H9 (cell line): ENCODE results near the gene DERA. TPM values are rescaled to one million over a fixed set of nuclear protein-coding genes. Genes with fewer than 3 reads are reported as not detected.

ENCODE experiments used
- DNase-seq: peaks from one replicate; pipeline ENCODE4 v3.0.0-alpha.2; 2017
- H2AFZ ChIP-seq: one replicate; pipeline ENCODE4 v1.6.1; 2013; ENCODE audit warnings: mild to moderate bottlenecking, low read length, control low read depth, moderate library complexity
- H2AK5ac ChIP-seq: 2 replicates; pipeline ENCODE4 v1.6.1; 2013; ENCODE audit warnings: low read length, control low read depth, mixed read lengths; ENCODE audit not compliant: insufficient read length
- H2BK120ac ChIP-seq: one replicate; pipeline ENCODE4 v1.6.1; 2013; ENCODE audit warnings: low read depth, mild to moderate bottlenecking, low read length, control low read depth, inconsistent platforms; ENCODE audit not compliant: poor library complexity, severe bottlenecking
- H2BK12ac ChIP-seq: 2 replicates; pipeline ENCODE4 v1.6.1; 2013; ENCODE audit warnings: low read length, control low read depth, mixed read lengths, low read depth; ENCODE audit not compliant: insufficient read length
- H2BK15ac ChIP-seq: 2 replicates; pipeline ENCODE4 v1.6.1; 2013; ENCODE audit warnings: low read depth, low read length, control low read depth
- H2BK20ac ChIP-seq: one replicate; pipeline ENCODE4 v1.6.1; 2013; ENCODE audit warnings: low read depth, mild to moderate bottlenecking, low read length, control low read depth, inconsistent platforms; ENCODE audit not compliant: poor library complexity, severe bottlenecking
- H2BK5ac ChIP-seq: 2 replicates; pipeline ENCODE4 v1.6.1; 2013; ENCODE audit warnings: low read length, control low read depth, mixed read lengths; ENCODE audit not compliant: insufficient read length
- H3K14ac ChIP-seq: 2 replicates; pipeline ENCODE4 v1.6.1; 2013; ENCODE audit warnings: low read length, control low read depth; ENCODE audit not compliant: insufficient read depth
- H3K18ac ChIP-seq: 2 replicates; pipeline ENCODE4 v1.6.1; 2013; ENCODE audit warnings: low read depth, mild to moderate bottlenecking, mixed read lengths, low read length, control low read depth; ENCODE audit not compliant: insufficient read length
- H3K23ac ChIP-seq: 2 replicates; pipeline ENCODE4 v1.6.1; 2013; ENCODE audit warnings: low read length, control low read depth, mixed read lengths, low read depth; ENCODE audit not compliant: insufficient read length
- H3K23me2 ChIP-seq: 2 replicates; pipeline ENCODE4 v1.6.1; 2013; ENCODE audit warnings: low read depth, mild to moderate bottlenecking, mixed read lengths, low read length, control low read depth; ENCODE audit not compliant: insufficient read length, poor library complexity, severe bottlenecking
- H3K27ac ChIP-seq: 2 replicates; pipeline ENCODE4 v1.5.1; 2013; ENCODE audit warnings: low read length, control low read depth, mixed read lengths, low read depth; ENCODE audit not compliant: insufficient read length
- H3K27me3 ChIP-seq: 2 replicates; pipeline ENCODE4 v1.6.1; 2013; ENCODE audit warnings: low read length, control low read depth, inconsistent platforms; ENCODE audit not compliant: insufficient read depth
- H3K4ac ChIP-seq: 2 replicates; pipeline ENCODE4 v1.6.1; 2013; ENCODE audit warnings: low read depth, mild to moderate bottlenecking, control low read depth, inconsistent platforms, low read length, moderate library complexity
- H3K4me1 ChIP-seq: 2 replicates; pipeline ENCODE4 v1.6.1; 2013; ENCODE audit warnings: low read length, control low read depth, inconsistent platforms; ENCODE audit not compliant: insufficient read depth
- H3K4me2 ChIP-seq: 2 replicates; pipeline ENCODE4 v1.6.1; 2013; ENCODE audit warnings: low read length, control low read depth, mixed read lengths; ENCODE audit not compliant: insufficient read length, insufficient read depth
- H3K56ac ChIP-seq: 2 replicates; pipeline ENCODE4 v1.6.1; 2013; ENCODE audit warnings: low read depth, mild to moderate bottlenecking, mixed read lengths, low read length, control low read depth; ENCODE audit not compliant: insufficient read length
- H3K79me1 ChIP-seq: 2 replicates; pipeline ENCODE4 v1.6.1; 2013; ENCODE audit warnings: low read depth, mild to moderate bottlenecking, moderate library complexity, low read length, control low read depth, inconsistent platforms; ENCODE audit not compliant: insufficient read depth, poor library complexity, severe bottlenecking
- H3K79me2 ChIP-seq: 2 replicates; pipeline ENCODE4 v1.6.1; 2013; ENCODE audit warnings: low read length, control low read depth, inconsistent platforms; ENCODE audit not compliant: insufficient read depth
- H3K9ac ChIP-seq: 2 replicates; pipeline ENCODE4 v1.6.1; 2013; ENCODE audit warnings: low read length, control low read depth, mixed read lengths; ENCODE audit not compliant: insufficient read length; ENCODE audit errors: extremely low read depth
- H3K9me3 ChIP-seq: one replicate; pipeline ENCODE4 v1.6.1; 2013; ENCODE audit warnings: low read depth, low read length, inconsistent platforms; ENCODE audit not compliant: control insufficient read depth
- H3T11ph ChIP-seq: one replicate; pipeline ENCODE4 v1.6.1; 2013; ENCODE audit warnings: mild to moderate bottlenecking, low read length, control low read depth, inconsistent platforms
- H4K20me1 ChIP-seq: one replicate; pipeline ENCODE4 v1.6.1; 2013; ENCODE audit not compliant: control insufficient read depth, insufficient read length, insufficient read depth
- H4K5ac ChIP-seq: 2 replicates; pipeline ENCODE4 v1.6.1; 2013; ENCODE audit warnings: low read depth, mild to moderate bottlenecking, mixed read lengths, low read length, control low read depth; ENCODE audit not compliant: insufficient read length
- H4K8ac ChIP-seq: replicated peaks from 2 replicates; pipeline ENCODE4 v1.6.1; 2013; ENCODE audit warnings: low read length, control low read depth, mixed read lengths, low read depth; ENCODE audit not compliant: insufficient read length
- H4K91ac ChIP-seq: 2 replicates; pipeline ENCODE4 v1.6.1; 2013; ENCODE audit warnings: low read depth, mild to moderate bottlenecking, moderate library complexity, mixed read lengths, low read length, control low read depth; ENCODE audit not compliant: insufficient read length
- H3K27ac Mint-ChIP-seq, 3 experiments: 2 replicates in 2 of 3; 3 replicates in 1 of 3; pipeline ENCODE4 v1.8.0; 2020 to 2021; ENCODE audit warnings: mixed read lengths in 3 of 3, mild to moderate bottlenecking in 1 of 3, moderate library complexity in 1 of 3
- H3K27me3 Mint-ChIP-seq: 2 replicates; pipeline ENCODE4 v1.8.0; 2021; ENCODE audit warnings: low read depth, mild to moderate bottlenecking, moderate library complexity, mixed read lengths
- H3K36me3 Mint-ChIP-seq, 3 experiments: 2 replicates in 2 of 3; 3 replicates in 1 of 3; pipeline ENCODE4 v1.8.0; 2020 to 2021; ENCODE audit warnings: low read depth in 3 of 3, mixed read lengths in 3 of 3; ENCODE audit not compliant: insufficient read depth in 1 of 3
- H3K4me1 Mint-ChIP-seq, 2 experiments: 2 replicates each; pipeline ENCODE4 v1.8.0; 2020; ENCODE audit warnings: mixed read lengths in 2 of 2
- H3K4me3 Mint-ChIP-seq, 2 experiments: 2 replicates in 1 of 2; 3 replicates in 1 of 2; pipeline ENCODE4 v1.8.0; 2020 to 2021; ENCODE audit warnings: mild to moderate bottlenecking in 2 of 2, mixed read lengths in 2 of 2, moderate library complexity in 1 of 2
- H3K9me3 Mint-ChIP-seq, 2 experiments: 2 replicates in 1 of 2; 3 replicates in 1 of 2; pipeline ENCODE4 v1.8.0; 2020; ENCODE audit warnings: mild to moderate bottlenecking in 2 of 2, mixed read lengths in 2 of 2, moderate library complexity in 1 of 2
- CTCF ChIP-seq: fragments of 200-600 bp; sonication (generic); conservative IDR thresholded peaks from 3 replicates; pipeline ENCODE4 v1.8.0; 2021; ENCODE audit warnings: antibody characterized with exemption, mild to moderate bottlenecking
- WGBS: extraction: QIAGEN DNeasy Blood & Tissue Kit; methylation state at CpG from one replicate; pipeline ENCODE4 v1.1.7; 2013; ENCODE audit warnings: missing lambda C conversion rate, low lambda C conversion rate, mixed read lengths; ENCODE audit not compliant: insufficient read length; ENCODE audit errors: extremely low coverage; 5-methylcytosine and 5-hydroxymethylcytosine counted together
- total RNA-seq: library from RNA; stranded (reverse); gene quantifications from 2 replicates; pipeline ENCODE4 v1.2.1, GENCODE V29; 2021

Gene DERA
- total RNA-seq, 1 experiment from 2014 or later: 20.9 TPM

- Mint-ChIP-seq H3K36me3 (peaks cover 31 to 68% (median 60%) of the 10 kb centered on the region in 3 experiments; a peak in 6 of 7 replicates), H3K4me3 (no peak overlapping the region), H3K27ac (peak overlapping the region in 2 of 3 experiments; percentile 10 to 52; a peak in 3 of 7 replicates), H3K9me3 (no peaks in the 10 kb centered on the region), H3K27me3 (no peaks in the 10 kb centered on the region), H3K4me1 (peaks cover 11 to 17% of the 10 kb centered on the region in 2 experiments)
- H2BK120ac ChIP-seq: no peak overlapping the region
- H4K20me1 ChIP-seq: no peaks in the 10 kb centered on the region
- no peaks in the 10 kb centered on the region for H3K4me1 ChIP-seq
- no peak overlapping the region for H4K5ac ChIP-seq
- no peak for TF ChIP-seq CTCF
- no peak overlapping the region for H3K27ac ChIP-seq
- no peak overlapping the region for H4K8ac ChIP-seq
- no peak overlapping the region for H3K4ac ChIP-seq
- H4K91ac ChIP-seq: no peak overlapping the region
- no peak overlapping the region for H2BK15ac ChIP-seq
- H2BK5ac ChIP-seq: no peak overlapping the region
- no peak overlapping the region for H3K9ac ChIP-seq
- H3K79me2 ChIP-seq: peaks cover 41% of the 10 kb centered on the region
- WGBS: no CpG with 5 or more reads among the region's 7 CpGs
- no peak overlapping the region for H2BK12ac ChIP-seq
- H3K23ac ChIP-seq: no peak overlapping the region
- no peak overlapping the region for H3K18ac ChIP-seq
- H3K27me3 ChIP-seq: no peaks in the 10 kb centered on the region
- DNase-seq: no peak
- no peaks in the 10 kb centered on the region for H3K9me3 ChIP-seq
- H3K4me2 ChIP-seq: no peak overlapping the region
- no peak overlapping the region for H2AFZ ChIP-seq
- H3K14ac ChIP-seq: no peak overlapping the region
- H3T11ph ChIP-seq: no peak overlapping the region
- peaks cover 3% of the 10 kb centered on the region for H3K23me2 ChIP-seq
- H2AK5ac ChIP-seq: no peak overlapping the region
- H3K56ac ChIP-seq: no peak overlapping the region
- H3K79me1 ChIP-seq: peaks cover 4% of the 10 kb centered on the region
- H2BK20ac ChIP-seq: no peak overlapping the region
Measured at GRCh38 chr12:15886372-15887042, 24.6 kb upstream of the DERA start.
